CD1c-positive myeloid dendritic cell (primary cell): Measurements from ENCODE around the gene TYSND1.
"Not testable (repeated sequence)": the region's sequence is repeated elsewhere in the genome, so short reads cannot be mapped to it uniquely, and the experiment has no call there.

ENCODE experiments used
- DNase-seq: peaks from one replicate; pipeline ENCODE4 v3.0.0-alpha.2; 2016; ENCODE audit errors: extremely low spot score

Gene TYSND1

DNA sequence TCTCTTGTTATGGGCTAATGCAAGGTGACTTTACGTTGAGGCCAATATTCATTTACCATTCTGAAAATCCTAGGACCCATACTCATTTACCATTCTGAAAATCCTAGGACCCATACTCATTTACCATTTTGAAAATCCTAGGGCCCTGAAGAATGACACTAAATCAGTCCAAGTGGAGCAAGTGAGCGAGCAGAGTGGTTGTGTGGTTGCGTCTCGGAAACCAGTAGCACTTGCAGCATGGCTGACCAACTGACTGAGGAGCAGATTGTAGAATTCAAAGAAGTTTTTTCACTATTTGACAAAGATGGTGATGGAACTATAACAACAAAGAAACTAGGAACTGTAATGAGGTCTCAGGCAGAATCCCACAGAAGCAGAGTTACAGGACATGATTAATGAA, 16.9 kb upstream of the TYSND1 start:
- no peak for DNase-seq

DNA sequence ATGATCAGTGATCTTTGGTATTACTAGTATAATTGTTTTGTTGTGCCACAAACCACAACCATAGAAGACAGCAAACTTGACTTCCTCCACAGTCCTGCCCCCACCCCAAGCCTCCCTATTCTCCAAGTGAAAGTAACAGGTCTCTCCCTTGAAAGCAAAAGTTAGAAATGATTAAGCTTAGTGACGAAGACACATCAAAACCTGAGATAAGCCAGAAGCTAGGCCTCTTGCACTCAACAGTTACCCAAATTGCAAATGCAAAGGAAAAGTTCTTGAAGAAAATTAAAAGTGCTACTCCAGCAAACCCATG, 16.3 kb upstream of the TYSND1 start:
- no peak for DNase-seq

DNA sequence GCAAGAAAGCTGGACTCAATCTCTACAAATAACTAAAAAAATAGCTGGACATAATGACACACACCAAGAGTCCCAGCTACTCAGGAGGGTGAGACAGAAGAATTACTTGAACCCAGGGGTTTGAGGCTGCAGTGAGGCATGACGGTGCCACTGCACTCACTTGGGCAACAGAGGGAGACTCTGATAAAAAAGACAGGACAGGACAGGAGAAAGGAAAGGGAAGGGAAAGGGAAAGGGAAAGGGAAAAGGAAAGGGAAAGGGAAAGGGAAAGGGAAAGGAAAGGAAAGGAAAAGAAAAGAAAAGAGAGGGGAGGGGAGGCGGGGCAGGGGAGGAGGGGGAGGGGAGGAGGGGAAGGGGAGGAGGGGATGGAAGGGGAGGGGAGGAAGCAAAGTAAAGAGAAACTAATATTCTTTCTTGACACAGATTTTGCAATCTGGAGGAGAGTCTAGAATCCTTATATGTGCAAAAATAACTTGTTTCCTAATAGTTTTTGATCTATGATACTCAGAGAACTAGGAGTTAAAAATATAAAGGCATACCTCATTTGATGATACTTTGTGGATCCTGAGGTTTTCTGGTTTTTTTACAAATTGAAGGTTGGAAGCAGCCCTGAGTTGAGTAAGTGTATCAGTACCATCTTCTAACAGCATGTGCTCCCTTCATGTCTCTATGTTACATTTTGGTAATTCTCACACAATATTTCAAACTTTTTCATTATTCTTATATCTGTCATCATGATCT, 15.8 kb upstream of the TYSND1 start:
- no peak for DNase-seq

GRCh38 chr10:70160798-70161197, 14.3 kb upstream of the TYSND1 start:
- no peak for DNase-seq

DNA sequence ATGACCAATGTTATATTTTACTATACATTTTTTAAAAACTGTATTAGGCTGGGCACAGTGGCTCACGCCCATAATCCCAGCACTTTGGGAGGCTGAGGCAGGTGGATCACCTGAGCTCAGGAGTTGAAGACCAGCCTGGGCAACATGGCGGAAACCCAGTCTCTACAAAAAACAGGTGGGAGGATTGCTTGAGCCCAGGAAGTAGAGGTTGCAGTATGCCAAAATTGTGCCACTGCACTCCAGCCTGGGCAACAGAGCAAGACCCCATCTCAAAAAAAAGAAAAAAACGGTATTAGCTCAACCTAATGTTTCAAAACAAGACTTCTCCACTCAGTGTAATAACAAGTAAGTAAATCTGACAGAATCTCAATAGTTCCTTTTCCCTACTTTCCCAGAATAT, 12.9 kb upstream of the TYSND1 start:
- not testable (repeated sequence) for DNase-seq

GRCh38 chr10:70158113-70158512, 11.6 kb upstream of the TYSND1 start:
- DNase-seq = no peak

DNA sequence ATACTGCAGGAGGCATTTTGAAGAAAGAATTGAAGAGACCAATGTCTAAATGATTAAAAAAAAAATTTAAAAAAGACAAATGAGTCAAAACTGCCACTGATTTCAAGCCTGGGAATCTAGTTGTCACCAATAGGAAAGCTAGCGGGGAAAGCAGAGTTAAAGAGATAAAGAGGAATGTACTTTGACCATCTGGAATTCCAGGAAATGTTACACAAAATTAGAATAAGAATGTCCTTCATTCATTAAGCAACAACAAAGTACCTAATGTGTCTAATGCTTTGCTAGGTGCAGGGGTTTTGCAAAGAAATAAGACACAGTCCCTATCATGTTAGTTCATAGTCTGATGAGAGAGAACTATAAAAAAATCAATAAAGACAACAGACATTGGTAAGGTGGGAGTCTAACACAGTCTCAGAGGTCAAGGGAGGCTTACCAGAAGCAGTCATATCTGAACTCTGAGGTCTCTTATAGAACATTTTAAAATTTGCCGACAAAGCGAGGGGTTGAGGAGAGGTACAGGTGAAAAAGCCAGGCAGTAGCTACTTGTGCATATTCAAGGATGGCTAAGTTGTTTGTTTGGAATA, 8.8 kb upstream of the TYSND1 start:
- no peak for DNase-seq

- no peak for DNase-seq
These were observed 2.0 kb upstream of the TYSND1 start for GRCh38 chr10:70148516-70148915.

DNA sequence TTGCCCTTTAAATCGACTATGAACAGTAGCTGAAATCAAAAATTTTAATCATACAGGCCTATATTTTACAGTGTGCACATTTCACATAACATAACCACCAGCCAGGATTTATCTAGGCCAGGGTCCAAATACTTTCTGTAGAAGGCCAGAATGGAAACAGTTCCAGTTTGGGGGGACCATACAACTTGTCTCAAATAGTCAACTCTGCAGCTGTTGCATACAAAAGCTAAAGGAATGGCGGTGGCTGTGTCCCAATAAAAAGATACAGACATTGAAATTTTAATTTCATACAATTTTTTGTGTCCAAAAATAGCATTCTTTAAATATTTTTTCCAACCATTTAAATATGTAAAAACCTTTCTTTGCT, 742 bp upstream of the TYSND1 start:
- no peak for DNase-seq

DNA sequence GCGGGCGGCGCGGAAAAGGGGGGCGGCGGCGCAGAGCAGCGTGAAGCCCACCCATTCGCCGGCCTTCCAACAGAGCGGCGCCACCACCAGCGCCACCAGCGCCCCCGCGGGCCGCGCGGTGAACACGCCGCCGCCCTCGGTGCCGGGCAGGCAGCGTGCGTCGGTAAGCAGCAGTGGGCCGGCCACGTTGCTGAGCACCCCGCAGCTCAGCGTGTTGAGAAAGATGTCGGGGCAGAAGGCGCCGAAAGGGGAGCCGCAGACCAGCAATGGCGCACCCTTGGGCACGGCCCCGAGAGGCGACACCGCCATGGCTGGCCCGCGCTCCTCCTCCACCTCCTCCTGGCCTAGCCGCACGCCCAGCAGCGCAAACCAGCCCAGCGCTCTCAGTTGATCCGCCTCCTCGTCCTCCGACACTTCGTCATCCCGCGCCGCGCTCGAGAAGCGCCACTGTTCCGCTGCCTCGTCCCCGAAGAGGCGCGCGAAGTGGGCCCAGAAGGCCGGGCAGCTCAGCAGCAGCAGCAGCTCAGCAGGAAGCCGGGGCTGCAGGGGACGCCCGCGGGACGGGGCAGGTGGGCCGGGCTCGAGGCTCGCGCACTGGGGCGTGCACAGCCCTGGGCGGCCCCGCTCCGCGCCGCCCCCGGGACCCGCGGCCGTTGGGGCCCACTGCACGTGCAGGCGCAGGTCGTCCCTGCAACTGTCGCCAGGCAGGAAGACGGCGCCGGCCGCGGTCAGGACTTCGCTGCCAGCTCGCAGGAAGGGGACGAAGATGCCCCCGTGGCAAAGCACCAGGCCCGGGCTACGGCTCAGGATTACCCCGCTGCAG, 623 bp downstream of the TYSND1 start:
- peak; percentile 84 for DNase-seq

DNA sequence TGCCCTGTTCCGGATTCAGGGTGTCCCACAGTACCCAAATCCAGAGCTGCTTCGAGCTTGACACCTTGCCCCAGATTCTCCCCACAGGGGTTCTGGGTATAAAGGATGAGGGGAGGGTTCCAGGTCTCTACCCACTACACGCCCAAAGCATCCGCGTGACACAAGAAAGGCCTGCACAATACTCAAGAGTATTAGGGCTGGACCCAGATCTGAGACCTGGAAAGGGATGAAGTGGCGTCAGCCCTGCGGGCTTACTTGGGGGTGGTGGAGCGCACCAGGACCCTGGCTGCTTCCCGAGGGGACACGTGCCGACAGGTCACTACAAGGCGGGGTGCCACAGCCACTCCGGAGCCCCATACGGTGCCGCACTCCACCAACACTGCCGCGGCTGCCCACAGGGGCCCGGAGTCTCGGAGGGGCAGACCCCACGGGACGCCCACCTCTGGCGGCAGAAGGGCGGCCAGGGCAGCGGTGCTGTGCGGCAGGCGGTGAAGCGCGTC, 1.3 kb downstream of the TYSND1 start:
- DNase-seq = no peak

DNA sequence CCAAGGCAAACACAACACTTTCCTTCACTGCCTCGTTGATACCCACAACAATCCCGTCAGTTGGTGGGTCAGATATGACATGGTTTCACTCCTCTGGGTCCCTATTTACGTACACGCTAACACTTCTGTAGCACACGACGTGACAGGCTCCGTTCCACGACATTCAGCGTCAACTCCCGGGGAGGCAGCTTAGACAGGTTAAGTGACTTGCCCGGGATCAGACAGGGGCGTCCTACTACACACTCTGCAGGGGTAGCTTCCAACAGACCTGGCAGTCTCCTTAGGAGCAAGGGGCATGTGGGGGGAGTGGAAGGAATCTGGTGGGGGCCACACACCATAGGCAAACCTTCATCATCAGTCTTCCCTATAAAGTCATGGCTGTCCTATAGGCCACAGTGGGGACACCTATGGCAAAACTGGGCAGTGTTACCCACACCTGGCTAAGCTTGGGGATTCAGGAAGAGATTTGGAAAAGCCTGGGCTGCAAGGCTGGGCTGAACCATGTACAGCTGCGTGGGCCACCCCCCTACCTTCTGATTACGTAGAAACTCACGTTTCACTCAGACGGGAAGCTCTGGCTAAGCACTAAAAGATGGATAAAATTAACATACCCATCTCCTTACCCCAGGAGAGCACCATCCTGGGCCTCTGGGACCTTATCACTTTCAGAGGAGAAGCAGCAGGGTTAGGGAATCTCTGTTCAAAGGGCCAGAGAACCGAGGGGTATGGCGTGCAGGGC, 2.0 kb downstream of the TYSND1 start:
- no peak for DNase-seq

GRCh38 chr10:70142555-70142954, 3.9 kb downstream of the TYSND1 start:
- no peak for DNase-seq

DNA sequence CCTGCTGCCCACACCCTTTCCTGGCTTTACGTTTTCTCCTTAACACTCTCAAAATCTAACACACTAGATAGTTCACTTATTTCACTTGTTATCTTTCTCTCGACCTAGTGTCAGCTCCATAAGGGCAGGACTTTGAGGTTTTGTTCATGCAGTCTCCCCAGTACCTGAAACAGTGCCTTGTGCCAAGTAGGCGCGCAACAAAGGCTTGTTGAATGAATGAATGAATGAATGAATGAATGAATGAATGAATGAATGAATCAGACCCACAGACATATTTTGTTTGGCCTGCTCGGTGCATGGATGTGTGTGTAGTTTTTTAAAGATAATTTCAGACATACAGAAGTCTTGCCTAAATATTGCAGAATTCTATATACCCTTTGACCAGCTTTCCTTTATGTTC, 6.2 kb downstream of the TYSND1 start:
- no peak for DNase-seq

GRCh38 chr10:70139997-70140250, 6.6 kb downstream of the TYSND1 start:
- DNase-seq = no peak

GRCh38 chr10:70139151-70139996, 7.1 kb downstream of the TYSND1 start:
- DNase-seq = no peak

GRCh38 chr10:70137927-70138883, 8.3 kb downstream of the TYSND1 start:
- DNase-seq = no peak

DNA sequence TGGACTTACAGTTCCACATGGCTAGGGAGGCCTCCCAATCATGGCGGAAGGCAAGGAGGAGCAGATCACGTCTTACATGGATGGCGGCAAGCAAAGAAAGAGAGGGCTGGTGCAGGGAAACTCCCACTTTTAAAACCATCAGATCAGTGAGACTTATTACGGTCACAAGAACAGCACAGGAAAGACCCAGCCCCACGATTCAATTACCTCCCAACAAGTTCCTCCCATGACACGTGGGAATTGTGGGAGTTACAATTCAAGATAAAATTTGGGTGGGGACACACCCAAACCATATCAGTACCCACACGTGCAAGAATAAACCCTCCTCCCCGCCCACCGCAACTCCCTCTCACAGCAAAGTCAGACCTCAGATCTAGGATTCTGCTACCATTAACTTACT, 9.4 kb downstream of the TYSND1 start:
- no peak for DNase-seq

GRCh38 chr10:70135684-70136083, 10.8 kb downstream of the TYSND1 start:
- DNase-seq = no peak

DNA sequence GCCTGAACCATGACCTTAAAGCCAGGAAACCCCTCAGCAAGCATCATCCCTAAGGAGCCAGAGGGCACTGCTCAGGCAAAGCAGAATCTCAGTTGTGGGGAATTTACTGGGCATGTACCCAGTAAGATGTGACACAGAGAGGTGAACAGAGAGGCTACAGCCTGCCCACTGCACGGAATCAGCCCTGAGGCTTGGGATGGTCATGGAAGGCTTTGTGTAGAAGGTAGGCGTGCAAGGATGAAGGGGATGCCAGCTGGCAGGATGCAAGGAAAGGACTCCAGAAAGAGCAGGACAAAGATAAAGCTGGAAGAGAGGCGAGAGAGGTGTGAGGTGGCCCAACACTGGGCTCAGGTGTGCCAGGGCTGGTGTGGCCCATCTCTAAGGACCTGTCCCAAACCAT, 11.5 kb downstream of the TYSND1 start:
- no peak for DNase-seq
